HCT116 (cell line): ENCODE results near the gene PLCH2. TPM values are rescaled to one million over a fixed set of nuclear protein-coding genes. Genes with fewer than 3 reads are reported as not detected.

Source experiments
- ATAC-seq: fragments of 200-7000 bp; cut with Tn5 transposase; 2 replicates; pipeline ENCODE4 v1.9.1; 2020; ENCODE audit warnings: mild to moderate bottlenecking, moderate library complexity
- BruUV-seq: library from RNA; stranded (reverse); fragments of 400-500 nt; replicated peaks from 2 replicates; lab custom pipeline; 2021; lab: Mats Ljungman, UMichigan
- CTCF ChIA-PET: fragments of 300-600 bp; sonication (Branson Sonifier 250); formaldehyde crosslinking; loops from one replicate; lab custom pipeline; 2021; ENCODE audit warnings: antibody characterized with exemption; lab: Charles Lee
- POLR2A ChIA-PET: fragments of 300-600, 350-600 bp; sonication (Branson Sonifier 250); formaldehyde crosslinking; loops from one replicate; lab custom pipeline; 2021; ENCODE audit warnings: antibody characterized with exemption; lab: Charles Lee
- RAD21 ChIA-PET, 2 experiments: fragments of 300-600 bp; sonication (Branson Sonifier 250); formaldehyde crosslinking; loops; one replicate each; lab custom pipeline; 2023; ENCODE audit warnings: low total read pairs in 2 of 2; ENCODE audit not compliant: uncharacterized antibody in 2 of 2, unreplicated experiment in 2 of 2, low non-redundant PET in 1 of 2; lab: Charles Lee
- DNase-seq: peaks from one replicate; pipeline ENCODE4 v3.0.0-alpha.2; 2010; ENCODE audit warnings: low read depth, low spot score
- H2AFZ ChIP-seq: fragments of 200-600 bp; shearing (Covaris generic), sonication (generic); 2 replicates; pipeline ENCODE4 v1.6.1; 2017; ENCODE audit warnings: low read depth, mixed run types, mixed read lengths, antibody characterized with exemption, low read length; ENCODE audit not compliant: poor library complexity, severe bottlenecking
- H3K27ac ChIP-seq: 2 replicates; pipeline ENCODE4 v1.5.1; 2012; ENCODE audit warnings: low read depth, low read length
- H3K27me3 ChIP-seq: fragments of 200-600 bp; sonication (generic); 2 replicates; pipeline ENCODE4 v1.6.1; 2016; ENCODE audit warnings: mixed run types, low read length, mixed read lengths; ENCODE audit not compliant: insufficient read depth
- H3K36me3 ChIP-seq, 2 experiments: fragments of 200-500 bp in 1 of 2; fragments of 200-600 bp in 1 of 2; sonication (Bioruptor generic) in 1 of 2; sonication (generic) in 1 of 2; 2 replicates each; pipeline versions ENCODE4 v1.5.1 to v1.6.1; 2014 to 2016; ENCODE audit warnings: low read length in 2 of 2, inconsistent platforms in 1 of 2, mixed read lengths in 1 of 2, mixed run types in 1 of 2; ENCODE audit not compliant: insufficient read depth in 2 of 2, control insufficient read depth in 1 of 2
- H3K4me1 ChIP-seq, 2 experiments: fragments of 200-600 bp in 1 of 2; sonication (generic) in 1 of 2; 2 replicates each; pipeline versions ENCODE4 v1.5.1 to v1.6.1; 2012 to 2017; ENCODE audit warnings: low read length in 2 of 2, inconsistent platforms in 1 of 2, mild to moderate bottlenecking in 1 of 2, mixed read lengths in 1 of 2, mixed run types in 1 of 2, moderate library complexity in 1 of 2; ENCODE audit not compliant: insufficient read depth in 2 of 2, control insufficient read depth in 1 of 2
- H3K4me2 ChIP-seq: fragments of 200-600 bp; sonication (generic); 2 replicates; pipeline ENCODE4 v1.6.1; 2017; ENCODE audit warnings: mixed run types, low read length, mixed read lengths
- H3K4me3 ChIP-seq, 2 experiments: fragments of 200-600 bp in 1 of 2; sonication (generic) in 1 of 2; replicated peaks in 1 of 2; 2 replicates each; pipeline ENCODE4 v1.5.1; 2011 to 2016; ENCODE audit warnings: low read length in 2 of 2, control low read depth in 1 of 2, low read depth in 1 of 2, mild to moderate bottlenecking in 1 of 2, mixed read lengths in 1 of 2, mixed run types in 1 of 2
- H3K79me2 ChIP-seq: fragments of 200-600 bp; sonication (generic); 2 replicates; pipeline ENCODE4 v1.6.1; 2017; ENCODE audit warnings: mild to moderate bottlenecking, mixed run types, low read length, moderate library complexity, mixed read lengths; ENCODE audit not compliant: insufficient read depth
- H3K9ac ChIP-seq: fragments of 200-600 bp; sonication (generic); 2 replicates; pipeline ENCODE4 v1.6.1; 2016; ENCODE audit warnings: low read length, mixed read lengths
- H3K9me2 ChIP-seq: fragments of 200-600 bp; sonication (generic), shearing (Covaris generic); 2 replicates; pipeline ENCODE4 v1.6.1; 2017; ENCODE audit warnings: mixed run types, mild to moderate bottlenecking, moderate library complexity; ENCODE audit not compliant: insufficient read depth
- H3K9me3 ChIP-seq, 2 experiments: fragments of 200-500 bp in 1 of 2; fragments of 200-600 bp in 1 of 2; sonication (Bioruptor generic) in 1 of 2; sonication (generic) in 1 of 2; 2 replicates each; pipeline ENCODE4 v1.6.1; 2014 to 2017; ENCODE audit warnings: low read length in 2 of 2, mixed read lengths in 2 of 2, inconsistent platforms in 1 of 2, low read depth in 1 of 2, mild to moderate bottlenecking in 1 of 2, mixed run types in 1 of 2, moderate library complexity in 1 of 2; ENCODE audit not compliant: control insufficient read depth in 1 of 2, insufficient read depth in 1 of 2
- H4K20me1 ChIP-seq: fragments of 200-600 bp; sonication (generic), shearing (Covaris generic); 2 replicates; pipeline ENCODE4 v1.6.1; 2017; ENCODE audit warnings: mixed run types, mild to moderate bottlenecking, moderate library complexity; ENCODE audit not compliant: insufficient read depth
- CEBPB ChIP-seq: IDR thresholded peaks from 2 replicates; pipeline ENCODE4 v1.6.1; 2012; ENCODE audit warnings: low read depth
- EZH2 ChIP-seq: fragments of 200-600 bp; sonication (generic); IDR thresholded peaks from 2 replicates; pipeline ENCODE4 v1.6.1; 2017; ENCODE audit warnings: antibody characterized with exemption, mixed run types
- MAX ChIP-seq: IDR thresholded peaks from 2 replicates; pipeline ENCODE4 v1.6.1; 2012
- POLR2A ChIP-seq: IDR thresholded peaks from 2 replicates; pipeline ENCODE4 v1.7.0; 2011; ENCODE audit warnings: borderline replicate concordance; ENCODE audit not compliant: insufficient read depth, insufficient read length; ENCODE audit errors: extremely low read depth
- REST ChIP-seq: IDR thresholded peaks from 2 replicates; pipeline ENCODE4 v1.6.1; 2012; ENCODE audit warnings: low read depth
- TCF7L2 ChIP-seq: IDR thresholded peaks from 2 replicates; pipeline ENCODE4 v1.7.0; 2011; ENCODE audit warnings: borderline replicate concordance, inconsistent platforms; ENCODE audit not compliant: insufficient read depth, insufficient read length; ENCODE audit errors: extremely low read depth
- YY1 ChIP-seq: IDR thresholded peaks from 2 replicates; pipeline ENCODE4 v1.6.1; 2011; ENCODE audit warnings: low read length, low read depth, moderate library complexity, mild to moderate bottlenecking; ENCODE audit not compliant: insufficient replicate concordance; ENCODE audit errors: extremely low read depth
- ZBTB33 ChIP-seq: IDR thresholded peaks from 2 replicates; pipeline ENCODE4 v1.6.1; 2011; ENCODE audit warnings: mild to moderate bottlenecking, low read length, moderate library complexity; ENCODE audit not compliant: insufficient replicate concordance; ENCODE audit errors: extremely low read depth
- ZNF274 ChIP-seq: fragments of 200-500 bp; sonication (Bioruptor generic); IDR thresholded peaks from 2 replicates; pipeline ENCODE4 v1.6.1; 2014; ENCODE audit warnings: mild to moderate bottlenecking, low read depth, low read length, inconsistent platforms
- intact Hi-C: fragments of 100-400 bp; cut with micrococcal nuclease; formaldehyde crosslinking; loops from 2 replicates; pipeline ENCODE4 v1.10.0; 2022
- total RNA-seq: library from RNA; stranded (reverse); gene quantifications from one replicate; pipeline ENCODE4 v1.2.1, GENCODE V29; 2021; ENCODE audit not compliant: unreplicated experiment

The PLCH2 gene
- total RNA-seq, 1 experiment from 2014 or later, result 2.0 TPM

GRCh38 chr1:2522230-2522629, 46.1 kb downstream of the PLCH2 start:
- POLR2A ChIA-PET, result no interaction called here
- H3K4me3 ChIP-seq, result no peak overlapping the region
- intact Hi-C loops, result no loop called here
- H3K4me2 ChIP-seq, result no peak overlapping the region
- peaks cover 8% of the 10 kb centered on the region; the same call in 1 of the 2 replicates for H4K20me1 ChIP-seq
- CTCF ChIA-PET, result no interaction called here
- peaks cover 13 to 18% of the 10 kb centered on the region in 2 experiments; a peak in 3 of 4 replicates for H3K4me1 ChIP-seq
- peaks cover 15 to 19% of the 10 kb centered on the region in 2 experiments; a peak in 3 of 4 replicates for H3K36me3 ChIP-seq
- H3K79me2 ChIP-seq, result peaks cover 50% of the 10 kb centered on the region
- DNase-seq (no peak), ATAC-seq (no peak)
- no peak overlapping the region for H3K27ac ChIP-seq
- H3K27me3 ChIP-seq, result no peaks in the 10 kb centered on the region
- no peak overlapping the region for H3K9ac ChIP-seq
- no TSS peak for BruUV-seq
- no peak overlapping the region for H2AFZ ChIP-seq
- RAD21 ChIA-PET, result no interaction called here
- no peaks in the 10 kb centered on the region for H3K9me2 ChIP-seq
- H3K9me3 ChIP-seq, result no peaks in the 10 kb centered on the region
- TF ChIP-seq POLR2A (no peak), YY1 (no peak), ZBTB33 (no peak), CEBPB (no peak), ZNF274 (no peak), MAX (no peak), REST (no peak), EZH2 (no peak), TCF7L2 (no peak)
- TF ChIP-seq, all 23 proteins: peak for 0
